Fibroblast of mammary gland (primary cell): Measurements from ENCODE around the gene PITX3.
A peak's percentile ranks its signal among the peaks of the same experiment; 100 is the strongest.

ENCODE experiments used
- DNase-seq: peaks from one replicate; pipeline ENCODE4 v3.0.0-alpha.2; 2010; ENCODE audit warnings: low read depth
- H3K4me3 ChIP-seq: 2 replicates; pipeline ENCODE4 v1.5.1; 2011; ENCODE audit warnings: low read depth, mild to moderate bottlenecking, low read length, moderate library complexity; ENCODE audit not compliant: control insufficient read depth
- TF ChIP-seq, protein P1 (sequence below): conservative IDR thresholded peaks from 2 replicates; pipeline ENCODE4 v1.5.1; 2011; ENCODE audit warnings: low read depth, low read length, inconsistent platforms; ENCODE audit not compliant: control insufficient read depth, insufficient read depth

Gene PITX3

GRCh38 chr10:102275343-102275742 lies 34.0 kb upstream of the PITX3 start:
- TF ChIP-seq, protein P1, sequence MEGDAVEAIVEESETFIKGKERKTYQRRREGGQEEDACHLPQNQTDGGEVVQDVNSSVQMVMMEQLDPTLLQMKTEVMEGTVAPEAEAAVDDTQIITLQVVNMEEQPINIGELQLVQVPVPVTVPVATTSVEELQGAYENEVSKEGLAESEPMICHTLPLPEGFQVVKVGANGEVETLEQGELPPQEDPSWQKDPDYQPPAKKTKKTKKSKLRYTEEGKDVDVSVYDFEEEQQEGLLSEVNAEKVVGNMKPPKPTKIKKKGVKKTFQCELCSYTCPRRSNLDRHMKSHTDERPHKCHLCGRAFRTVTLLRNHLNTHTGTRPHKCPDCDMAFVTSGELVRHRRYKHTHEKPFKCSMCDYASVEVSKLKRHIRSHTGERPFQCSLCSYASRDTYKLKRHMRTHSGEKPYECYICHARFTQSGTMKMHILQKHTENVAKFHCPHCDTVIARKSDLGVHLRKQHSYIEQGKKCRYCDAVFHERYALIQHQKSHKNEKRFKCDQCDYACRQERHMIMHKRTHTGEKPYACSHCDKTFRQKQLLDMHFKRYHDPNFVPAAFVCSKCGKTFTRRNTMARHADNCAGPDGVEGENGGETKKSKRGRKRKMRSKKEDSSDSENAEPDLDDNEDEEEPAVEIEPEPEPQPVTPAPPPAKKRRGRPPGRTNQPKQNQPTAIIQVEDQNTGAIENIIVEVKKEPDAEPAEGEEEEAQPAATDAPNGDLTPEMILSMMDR = no peak
- no peak overlapping the region for H3K4me3 ChIP-seq

DNA sequence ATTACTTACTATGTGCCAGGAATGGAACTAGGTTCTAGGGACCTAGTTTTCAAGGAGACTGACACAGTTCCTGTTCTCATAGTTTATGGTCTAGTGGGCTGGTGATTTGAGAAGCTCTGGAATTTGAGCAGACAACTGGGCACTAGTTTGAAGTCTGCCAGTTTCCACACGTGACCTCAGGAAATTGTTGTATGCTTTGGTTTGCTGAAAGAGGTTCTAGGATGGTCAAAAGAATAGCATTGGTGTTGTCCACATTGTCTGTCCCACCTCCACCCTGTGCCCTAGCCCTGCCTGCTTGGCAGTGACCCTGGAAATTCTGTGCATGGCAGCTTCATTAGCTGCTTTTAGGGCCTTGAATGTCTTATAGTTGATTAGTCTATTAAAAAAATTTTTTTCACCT lies 32.8 kb upstream of the PITX3 start:
- TF ChIP-seq, protein P1 = no peak
- DNase-seq = no peak

More at GRCh38 chr10:102275343-102275742, 34.0 kb upstream of the PITX3 start:
- no peak for DNase-seq

DNA sequence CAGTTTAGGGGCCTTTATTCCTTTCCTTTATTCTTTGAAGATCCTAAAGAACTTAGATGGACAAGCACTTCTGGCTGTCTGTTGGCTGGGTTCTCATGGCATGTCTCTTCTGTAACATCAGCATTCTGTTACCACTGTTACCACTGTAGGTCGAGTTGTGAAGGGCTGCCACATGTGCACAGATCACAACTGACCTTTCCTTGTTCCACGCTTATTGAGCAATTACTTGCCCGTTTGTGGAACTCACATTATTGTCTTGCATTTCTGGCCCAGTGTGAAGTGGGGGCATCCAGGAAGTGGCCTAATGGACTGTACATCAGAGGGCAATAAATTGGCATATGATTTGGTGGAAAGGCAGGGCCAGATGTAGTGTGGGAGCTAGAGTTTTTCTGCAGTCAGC lies 27.7 kb upstream of the PITX3 start:
- no peak overlapping the region for H3K4me3 ChIP-seq
- TF ChIP-seq, protein P1 = no peak
- no peak for DNase-seq

More for the DNA sequence above, 32.8 kb upstream of the PITX3 start:
- no peak overlapping the region for H3K4me3 ChIP-seq

DNA sequence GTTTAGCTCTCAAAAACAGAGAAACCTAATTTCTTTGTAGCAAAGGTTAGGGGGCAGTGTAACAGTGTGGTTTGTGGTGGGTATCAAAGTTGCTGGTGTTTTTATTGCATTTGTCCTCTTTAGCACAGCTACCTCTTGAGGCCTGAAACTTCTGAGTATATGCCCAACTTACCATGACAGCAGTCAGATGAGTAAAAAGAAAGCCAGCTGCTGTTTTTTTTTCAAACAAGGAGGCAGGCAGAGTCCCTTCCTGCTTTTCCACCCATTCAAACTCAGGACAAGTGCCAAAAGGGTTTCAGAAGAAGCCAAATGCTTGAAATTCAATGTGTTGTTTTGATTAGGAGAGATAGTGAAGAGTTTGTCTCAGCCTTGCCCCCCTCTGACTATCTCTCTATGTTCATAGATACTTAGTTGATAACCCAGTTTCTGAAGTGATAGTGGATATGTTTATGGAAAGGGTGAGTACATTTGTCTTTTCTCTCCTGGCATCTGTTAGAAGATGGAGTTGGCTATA lies 27.1 kb upstream of the PITX3 start:
- TF ChIP-seq, protein P1 = no peak
- DNase-seq = peak; percentile 52
- no peak overlapping the region for H3K4me3 ChIP-seq

DNA sequence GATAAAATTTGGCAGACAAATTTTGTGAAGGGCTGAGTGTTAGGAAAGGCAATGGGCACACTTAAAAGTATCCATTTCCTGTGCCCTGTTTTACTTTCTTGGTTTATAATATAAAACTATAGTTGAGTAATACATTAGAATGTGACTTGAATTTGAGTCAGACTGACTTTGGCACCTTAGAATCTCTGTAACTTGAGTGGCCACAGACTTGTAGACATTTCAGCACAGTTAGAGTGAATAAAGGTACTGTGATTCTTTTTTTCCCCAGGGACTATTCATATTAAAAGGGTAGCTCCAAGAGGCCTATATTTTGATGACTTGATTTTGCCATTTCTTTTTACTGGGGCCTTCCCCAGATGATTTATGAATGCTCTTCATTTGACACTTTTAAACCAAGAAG lies 26.4 kb upstream of the PITX3 start:
- TF ChIP-seq, protein P1 = no peak
- peak; percentile 82 for DNase-seq
- H3K4me3 ChIP-seq = no peak overlapping the region

- TF ChIP-seq, protein P1 = no peak
- no peak overlapping the region for H3K4me3 ChIP-seq
- DNase-seq = no peak
Observed at GRCh38 chr10:102266670-102267069, 25.4 kb upstream of the PITX3 start.

DNA sequence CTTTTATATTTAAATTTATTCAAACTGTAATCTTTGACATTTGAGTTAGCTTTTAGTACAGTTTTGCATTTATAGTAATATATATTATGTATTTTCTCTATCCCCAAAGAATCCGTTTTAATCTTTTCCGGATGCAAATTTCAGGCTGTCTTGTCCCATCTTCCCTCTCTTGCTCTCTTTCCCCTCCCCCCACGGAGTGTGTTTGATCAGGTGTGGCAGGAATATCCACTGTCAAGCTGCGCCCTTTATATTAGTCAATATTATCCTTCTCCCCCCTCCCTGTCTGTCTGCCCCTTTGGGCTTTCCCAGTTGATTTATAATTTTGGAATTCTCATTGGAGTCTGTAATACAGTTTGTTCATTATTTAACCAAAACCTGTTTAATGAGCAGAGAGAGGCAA lies 23.1 kb upstream of the PITX3 start:
- no peak overlapping the region for H3K4me3 ChIP-seq
- TF ChIP-seq, protein P1 = no peak
- no peak for DNase-seq
